Activated CD8-positive, alpha-beta memory T cell treated with anti-CD3 and anti-CD28 coated beads for 4 hours (primary cell): ENCODE data around the gene MYO5B.

Source experiments
- DNase-seq, 2 donors: peaks; one replicate each; pipeline ENCODE4 v3.0.0-alpha.2; 2020; ENCODE audit warnings: low read depth in 2 of 2

The MYO5B gene

DNA sequence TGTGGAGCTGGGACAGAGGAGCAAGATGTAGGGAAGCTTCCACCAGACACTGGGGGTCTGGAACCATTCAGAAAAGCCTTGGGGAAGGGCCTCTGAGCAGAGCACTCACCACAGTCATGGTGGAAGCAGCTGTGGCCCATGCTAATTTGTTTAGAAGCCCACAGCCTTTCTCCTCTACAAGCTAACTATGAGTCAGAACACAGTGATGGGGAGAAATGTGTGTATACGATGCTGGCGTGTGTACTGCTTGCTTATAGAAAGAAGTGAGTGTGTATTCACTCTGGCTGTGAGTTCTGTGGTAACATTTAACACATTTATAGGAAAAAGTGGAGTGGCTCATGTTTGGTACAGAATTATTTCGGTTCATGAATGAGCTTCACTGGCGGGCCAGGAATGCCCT, 224.6 kb downstream of the MYO5B start:
- DNase-seq = no peak

DNA sequence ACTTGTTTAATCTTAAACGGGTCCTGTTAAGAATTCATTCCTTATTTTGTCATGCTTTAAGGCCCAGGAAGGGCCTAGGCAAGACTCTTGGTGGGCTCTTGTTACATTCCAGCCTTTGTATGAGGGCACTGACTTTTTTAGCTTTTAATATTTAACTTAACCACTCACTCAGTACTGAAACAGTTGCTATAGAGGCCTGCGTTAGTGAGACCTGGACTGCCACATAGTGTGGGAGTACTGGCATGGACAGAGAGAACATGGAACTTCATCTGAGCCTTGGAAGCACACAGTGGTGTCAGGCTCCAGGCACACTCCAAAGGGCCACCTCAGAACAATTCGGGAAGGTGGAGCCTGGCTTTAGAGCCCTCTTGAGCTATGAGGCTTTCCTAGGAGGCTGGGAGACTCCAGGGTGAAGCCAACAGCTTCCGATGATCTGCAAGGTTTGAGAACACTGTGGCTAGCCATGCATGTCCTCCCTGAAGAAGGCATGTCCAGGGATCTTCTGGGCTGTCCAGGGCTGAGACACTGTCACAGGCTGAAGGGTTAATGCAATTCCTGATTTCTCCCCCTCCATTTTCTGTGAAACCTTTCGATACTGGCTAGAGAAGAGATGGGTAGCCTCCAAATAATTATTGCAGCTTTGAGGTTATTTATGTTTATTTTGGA, 226.2 kb downstream of the MYO5B start:
- DNase-seq = no peak

DNA sequence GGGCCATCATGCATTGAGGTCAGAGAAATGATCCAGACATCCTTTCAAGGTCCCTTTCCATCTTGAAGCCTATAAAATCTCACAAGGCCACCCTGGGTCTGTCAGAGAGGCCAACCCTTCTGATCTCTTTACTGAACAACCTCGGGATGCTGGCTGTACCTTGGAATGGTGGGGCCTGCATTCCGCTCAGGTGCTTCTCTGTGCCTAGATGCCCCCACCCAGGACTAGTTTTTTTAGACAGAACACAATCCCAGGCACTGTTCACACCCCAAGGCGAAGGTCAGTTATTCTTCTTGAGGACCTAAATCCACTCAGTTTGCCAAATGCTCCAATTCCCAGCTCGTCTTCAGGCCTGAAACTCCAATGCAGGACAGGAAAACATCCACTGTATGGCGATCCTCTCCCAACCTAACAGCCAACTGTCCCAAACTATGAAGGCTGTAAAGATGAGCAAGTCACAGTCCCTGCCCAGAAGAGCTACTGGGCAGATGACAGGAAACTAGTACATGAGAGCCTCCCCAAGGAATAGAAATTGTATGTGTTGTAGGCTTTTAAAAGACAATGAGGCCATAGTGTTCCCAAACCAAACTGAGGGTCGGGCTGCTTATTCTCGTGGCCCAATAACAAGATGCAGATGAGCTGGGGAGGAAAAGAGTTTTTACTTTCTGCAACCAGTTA, 227.2 kb downstream of the MYO5B start:
- no peak for DNase-seq

DNA sequence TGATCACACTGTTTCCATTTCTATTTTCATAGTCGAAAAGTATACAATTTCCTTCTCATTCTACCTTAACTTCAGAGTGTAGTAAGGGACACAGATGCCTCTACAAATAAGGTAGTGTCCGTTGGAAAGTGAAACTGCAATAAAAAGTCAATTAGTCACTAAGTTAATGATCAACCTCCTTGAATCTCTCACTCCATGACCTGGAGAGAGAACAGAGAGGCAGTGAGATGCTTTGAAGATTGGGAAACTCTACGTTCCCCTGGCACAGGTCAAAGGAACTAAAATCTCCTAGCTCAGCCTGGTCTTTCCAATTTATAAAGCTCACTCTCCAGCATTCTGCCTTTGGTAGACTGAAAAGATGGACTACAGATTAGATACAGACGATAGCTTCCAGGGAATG, 227.8 kb downstream of the MYO5B start:
- DNase-seq = no peak

GRCh38 chr18:49966090-49966489, 228.9 kb downstream of the MYO5B start:
- no peak for DNase-seq

- no peak for DNase-seq
Measured at GRCh38 chr18:49963217-49963616, 231.7 kb downstream of the MYO5B start.

GRCh38 chr18:49961271-49961670, 233.7 kb downstream of the MYO5B start:
- no peak for DNase-seq

DNA sequence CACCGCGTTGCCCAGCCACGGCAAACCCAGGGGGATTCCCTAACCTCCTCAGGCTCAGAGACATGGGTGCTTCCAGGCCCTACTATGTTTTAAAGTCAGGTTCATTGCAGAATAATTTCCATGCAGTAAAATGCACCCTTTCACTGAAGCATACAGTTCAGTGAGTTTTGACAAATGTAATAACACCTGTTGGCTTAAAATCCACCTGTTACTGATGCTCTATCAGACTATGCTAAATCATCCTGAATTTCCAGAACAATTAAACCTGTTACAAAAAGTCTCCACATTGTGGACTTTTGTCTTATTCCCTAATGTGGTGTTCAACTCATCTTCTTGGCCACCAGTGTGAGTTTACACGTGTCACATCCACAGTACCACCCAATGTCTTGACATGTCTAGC, 234.6 kb downstream of the MYO5B start:
- no peak for DNase-seq

GRCh38 chr18:49959176-49959575, 235.8 kb downstream of the MYO5B start:
- DNase-seq = no peak

- DNase-seq = no peak
Measured at GRCh38 chr18:49955263-49955662, 239.7 kb downstream of the MYO5B start.

GRCh38 chr18:49953391-49953790, 241.6 kb downstream of the MYO5B start:
- no peak for DNase-seq

DNA sequence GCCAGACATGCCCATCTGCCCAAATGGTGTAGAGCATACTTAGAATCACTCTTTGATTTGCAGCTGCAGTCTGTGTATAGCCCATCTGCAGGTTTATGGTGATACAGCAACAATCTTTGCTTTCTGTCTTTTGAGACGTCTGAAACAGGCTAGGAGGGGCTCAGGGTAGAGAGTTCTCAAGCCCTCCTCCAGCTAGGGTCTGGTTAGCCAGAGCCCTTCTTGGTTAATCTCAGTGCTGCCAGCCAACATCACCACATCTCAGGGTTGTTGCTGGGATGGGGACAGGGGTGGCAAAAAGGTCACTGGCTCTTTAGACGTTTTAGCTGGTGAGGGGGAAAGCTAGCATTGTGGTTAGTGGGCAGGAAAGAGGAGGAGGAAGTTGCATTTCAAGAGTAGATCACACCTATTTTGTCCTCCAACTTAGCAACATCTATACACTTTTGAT, 245.0 kb downstream of the MYO5B start:
- no peak for DNase-seq

- DNase-seq = no peak
Measured at GRCh38 chr18:49948975-49949374, 246.0 kb downstream of the MYO5B start.

DNA sequence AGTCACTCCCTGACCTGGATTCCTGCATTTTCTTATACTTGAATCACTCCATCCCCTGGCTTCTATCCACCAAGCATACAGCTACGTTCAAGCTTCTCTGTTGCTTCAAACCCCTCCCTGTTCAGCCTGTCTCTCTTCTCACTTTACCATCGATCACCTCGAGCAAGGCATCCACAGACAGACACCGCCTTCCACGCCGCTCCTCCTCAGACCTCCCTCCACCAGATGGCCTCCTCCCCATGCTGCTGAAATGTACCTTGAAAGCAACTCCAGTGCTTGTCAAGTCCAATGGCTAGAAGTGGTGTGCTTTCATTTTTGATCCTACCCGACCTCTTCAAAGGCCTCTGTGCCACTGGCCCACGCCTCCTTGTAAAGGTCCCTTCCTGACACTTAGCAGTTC, 250.3 kb downstream of the MYO5B start:
- DNase-seq = no peak

DNA sequence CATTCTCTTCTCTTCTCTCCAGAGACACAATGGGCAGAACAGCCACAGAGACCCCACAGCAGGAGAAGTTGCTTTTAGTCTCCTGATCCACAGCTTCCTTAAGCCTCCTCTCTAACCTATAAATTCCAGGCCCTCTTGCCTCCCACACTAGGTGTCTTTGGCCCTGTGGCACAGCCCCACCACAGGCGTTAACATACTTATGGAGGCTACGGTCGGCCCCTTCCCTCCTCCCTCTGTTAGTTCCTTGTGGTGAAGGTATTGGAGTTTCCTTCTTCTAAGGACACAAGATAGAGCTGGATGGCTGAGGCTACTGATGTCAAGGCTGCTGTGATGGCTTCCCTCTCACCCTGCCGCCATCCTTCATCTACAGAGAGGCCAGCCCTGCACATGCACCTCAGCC, 258.1 kb downstream of the MYO5B start:
- DNase-seq = no peak

- DNase-seq = no peak
Measured at GRCh38 chr18:49935215-49935614, 259.7 kb downstream of the MYO5B start.

DNA sequence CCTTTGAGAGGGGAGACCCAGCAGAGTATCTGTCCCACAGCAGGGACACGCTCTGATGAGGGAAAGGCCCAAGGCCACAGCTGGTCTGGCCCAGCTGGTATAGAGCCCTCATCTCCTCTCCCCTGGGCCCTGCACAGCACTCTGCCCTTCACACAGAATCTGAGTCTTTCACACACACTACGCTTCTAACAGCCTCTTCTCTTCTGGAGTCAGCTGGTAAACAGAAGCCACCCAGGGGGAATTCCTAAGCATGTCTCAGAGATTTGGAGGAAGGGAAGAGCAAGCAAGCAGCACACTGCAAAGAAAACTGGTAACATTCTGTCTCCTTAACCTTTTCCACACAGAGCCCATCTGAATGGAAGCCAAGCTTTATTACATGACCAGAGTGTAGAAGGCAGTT, 260.5 kb downstream of the MYO5B start:
- no peak for DNase-seq

DNA sequence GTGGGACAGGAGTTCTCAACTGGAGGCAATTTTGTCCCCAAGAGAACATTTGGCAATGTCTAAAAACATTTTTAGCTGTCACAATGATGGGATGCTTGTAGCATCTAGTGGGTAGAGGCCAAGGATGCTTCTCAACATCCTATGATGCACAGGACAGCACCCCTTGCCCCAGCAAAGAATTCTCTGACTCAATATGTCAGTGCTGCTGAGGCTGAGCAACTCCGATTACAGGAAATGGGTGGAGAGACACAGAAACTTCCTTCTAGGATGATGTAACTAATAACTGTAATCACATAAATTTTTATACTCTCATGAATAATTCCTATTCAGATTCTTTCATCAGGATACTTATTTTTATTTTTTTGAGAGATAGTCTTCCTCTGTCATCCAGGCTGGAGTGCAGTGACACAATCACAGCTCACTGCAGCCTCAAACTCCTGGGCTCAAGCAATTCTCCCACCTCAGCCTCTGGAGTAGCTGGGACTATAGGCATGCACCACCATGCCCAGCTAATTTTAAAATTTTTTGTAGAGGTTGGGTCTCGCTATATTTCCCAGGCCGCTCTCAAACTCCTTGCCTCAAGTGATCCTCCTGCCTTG, 261.3 kb downstream of the MYO5B start:
- DNase-seq = no peak

- DNase-seq = no peak
Measured at GRCh38 chr18:49931760-49932159, 263.2 kb downstream of the MYO5B start.

- no peak for DNase-seq
Measured at GRCh38 chr18:49931179-49931578, 263.8 kb downstream of the MYO5B start.

DNA sequence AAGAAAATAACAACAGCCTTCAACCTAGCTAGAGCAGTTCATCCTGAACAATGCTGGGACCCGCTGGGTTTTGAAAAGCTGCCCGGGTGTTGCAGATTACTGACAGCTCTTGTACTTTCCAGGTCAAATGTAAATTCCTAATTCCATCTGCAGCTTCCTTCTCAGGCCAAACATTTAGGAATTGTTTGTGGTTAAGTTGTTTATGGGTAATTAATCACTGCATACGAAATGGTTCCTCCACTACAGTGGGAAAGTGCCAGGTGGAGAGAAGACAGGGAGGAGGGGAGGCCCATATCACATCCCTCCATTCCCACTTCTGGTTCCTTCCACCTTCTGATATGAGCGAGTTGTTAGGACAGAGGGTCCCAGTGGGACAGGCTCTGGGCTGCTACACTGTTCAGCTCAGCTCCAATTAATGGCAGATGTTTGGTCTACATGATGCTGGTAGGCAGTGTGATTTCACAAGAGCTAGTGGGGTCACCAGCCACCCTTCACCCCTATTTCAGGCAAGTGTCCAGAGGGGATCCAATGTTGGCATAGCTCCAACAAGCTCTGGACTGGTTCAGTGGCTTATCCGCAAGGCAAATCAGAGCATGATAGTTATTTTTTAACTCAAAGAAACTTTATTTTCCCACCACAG, 268.7 kb downstream of the MYO5B start:
- DNase-seq = no peak

DNA sequence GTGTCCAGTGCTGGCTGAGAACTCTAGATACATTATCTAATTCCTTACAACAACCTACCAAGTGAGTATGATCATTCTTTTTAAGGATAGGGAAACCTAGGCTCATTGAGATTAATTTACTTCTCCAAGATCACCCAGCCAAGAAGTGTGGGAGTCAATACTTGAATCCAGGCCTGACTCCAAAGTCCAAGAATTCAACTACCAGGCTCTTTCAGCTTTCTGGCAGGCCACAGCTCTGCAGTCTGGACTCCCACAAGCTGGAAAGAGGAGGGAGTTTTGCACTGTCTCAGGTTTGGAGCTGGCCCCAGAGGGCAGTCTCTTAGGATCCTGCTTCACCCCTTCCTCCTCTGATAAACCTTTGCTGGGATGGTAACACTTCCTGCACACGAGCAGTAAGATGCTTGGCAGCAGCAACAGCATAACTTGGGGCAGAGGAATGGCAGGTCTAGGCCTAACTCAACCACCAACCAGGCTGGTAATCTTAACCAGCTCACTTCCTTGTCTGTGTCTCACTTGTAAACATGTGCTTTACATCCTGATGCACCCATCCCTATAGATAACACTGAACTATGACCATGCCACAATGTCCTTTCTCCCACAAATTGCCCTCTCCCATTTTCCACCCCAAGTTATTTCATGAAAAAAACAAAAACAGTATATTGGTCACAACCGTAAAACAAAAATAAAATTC, 270.5 kb downstream of the MYO5B start:
- no peak for DNase-seq
